Stomach (tissue), 4 donors: ENCODE data around the gene SLC16A5.

Experiments
- EP300 ChIP-seq: sonication (generic); formaldehyde crosslinking; IDR thresholded peaks from one replicate; pipeline ENCODE4 v1.6.1; 2017; ENCODE audit warnings: antibody characterized with exemption
- POLR2A ChIP-seq, 4 donors: fragments of 450-650 bp; IDR thresholded peaks; one replicate each; pipeline ENCODE4 v1.6.1; 2016; ENCODE audit warnings: antibody characterized with exemption in 4 of 4, control low read depth in 2 of 4, mild to moderate bottlenecking in 1 of 4, moderate library complexity in 1 of 4
- POLR2AphosphoS5 ChIP-seq, 3 donors: sonication (generic); formaldehyde crosslinking; IDR thresholded peaks; one replicate each; pipeline ENCODE4 v1.6.1; 2016; ENCODE audit warnings: antibody characterized with exemption in 3 of 3
- TF ChIP-seq, protein P1 (sequence below), 7 experiments: fragments of 450-650 bp in 4 of 7; fragments of 200-600 bp in 3 of 7; sonication (generic) in 3 of 7; IDR thresholded peaks; one replicate each; pipeline ENCODE4 v1.5.1; 2016 to 2019; ENCODE audit warnings: antibody characterized with exemption in 7 of 7, control low read depth in 2 of 7, mild to moderate bottlenecking in 1 of 7

DNA sequence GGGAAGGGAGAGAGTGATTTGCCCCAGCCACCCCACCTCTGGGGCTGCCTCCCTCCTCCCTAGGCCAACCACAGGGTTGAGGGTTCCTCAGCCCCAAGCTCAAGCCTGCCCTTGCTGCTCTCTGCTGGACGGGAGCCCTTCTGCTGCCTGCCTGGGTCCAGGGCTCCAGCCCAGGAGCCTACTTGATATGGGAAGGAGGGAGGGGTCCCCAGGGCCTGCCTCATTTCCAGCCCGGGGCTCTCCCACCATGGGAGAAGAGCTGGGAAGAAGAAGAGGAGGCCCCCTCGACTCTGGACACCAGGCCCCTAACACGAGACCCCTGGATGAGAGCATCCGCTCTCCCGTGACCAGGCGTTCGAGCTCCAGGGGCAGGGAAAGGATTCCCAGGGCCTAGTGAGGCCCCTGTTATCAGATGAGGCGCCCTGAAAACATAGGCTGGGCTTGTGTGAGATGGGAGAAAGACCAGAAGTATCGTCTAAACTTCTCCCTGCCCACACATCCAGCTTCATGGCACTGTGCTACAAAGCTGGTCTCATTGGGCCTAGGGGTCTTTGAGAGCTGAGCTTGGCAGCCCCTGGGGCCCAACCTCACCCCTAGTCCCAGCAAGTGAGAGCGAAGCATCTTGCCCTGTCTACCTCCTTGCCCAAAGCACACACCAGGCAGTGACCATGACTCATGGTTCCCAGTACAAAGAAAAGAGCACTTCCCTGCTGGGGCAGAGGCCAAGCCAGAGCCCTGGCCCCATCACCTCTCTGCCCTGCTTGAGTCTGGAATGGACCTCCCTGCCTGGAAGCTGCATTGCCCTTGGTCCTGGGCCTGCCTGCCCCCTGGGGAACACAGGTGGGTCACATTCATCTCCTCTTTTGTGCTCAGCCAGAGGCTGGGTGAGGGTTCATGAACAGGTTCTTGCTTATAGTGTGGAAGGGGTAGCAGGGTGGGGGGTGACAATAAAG is 987 bp downstream of the SLC16A5 start:
- TF ChIP-seq, protein P1, sequence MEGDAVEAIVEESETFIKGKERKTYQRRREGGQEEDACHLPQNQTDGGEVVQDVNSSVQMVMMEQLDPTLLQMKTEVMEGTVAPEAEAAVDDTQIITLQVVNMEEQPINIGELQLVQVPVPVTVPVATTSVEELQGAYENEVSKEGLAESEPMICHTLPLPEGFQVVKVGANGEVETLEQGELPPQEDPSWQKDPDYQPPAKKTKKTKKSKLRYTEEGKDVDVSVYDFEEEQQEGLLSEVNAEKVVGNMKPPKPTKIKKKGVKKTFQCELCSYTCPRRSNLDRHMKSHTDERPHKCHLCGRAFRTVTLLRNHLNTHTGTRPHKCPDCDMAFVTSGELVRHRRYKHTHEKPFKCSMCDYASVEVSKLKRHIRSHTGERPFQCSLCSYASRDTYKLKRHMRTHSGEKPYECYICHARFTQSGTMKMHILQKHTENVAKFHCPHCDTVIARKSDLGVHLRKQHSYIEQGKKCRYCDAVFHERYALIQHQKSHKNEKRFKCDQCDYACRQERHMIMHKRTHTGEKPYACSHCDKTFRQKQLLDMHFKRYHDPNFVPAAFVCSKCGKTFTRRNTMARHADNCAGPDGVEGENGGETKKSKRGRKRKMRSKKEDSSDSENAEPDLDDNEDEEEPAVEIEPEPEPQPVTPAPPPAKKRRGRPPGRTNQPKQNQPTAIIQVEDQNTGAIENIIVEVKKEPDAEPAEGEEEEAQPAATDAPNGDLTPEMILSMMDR (IDR thresholded peaks at IDR 0.05): no peak
- peak in 2 of 3 donors; percentile 79 to 86 for TF ChIP-seq POLR2AphosphoS5 (IDR thresholded peaks at IDR 0.05)
- TF ChIP-seq EP300: no peak
- TF ChIP-seq POLR2A (IDR thresholded peaks at IDR 0.05): peak in 1 of 4 donors; percentile 24
